Measurements from ENCODE around the gene HMG20B.

GRCh38 chr19:3619631-3620012 lies 46.9 kb downstream of the HMG20B start:
- no peak for TF ChIP-seq CTCF (optimal IDR thresholded peaks at IDR 0.05 in 1 of 3, IDR thresholded peaks at IDR 0.05 in 1 of 3, conservative IDR thresholded peaks at IDR 0.05 in 1 of 3; ENCODE audit: extremely low read depth in 1 of 3, insufficient read depth in 2 of 3, low read length in 3 of 3)
- TF ChIP-seq EZH2 (IDR thresholded peaks at IDR 0.05; ENCODE audit: low read length): no peak

All from keratinocyte (primary cell).